GM18526 (cell line): ENCODE data around the gene SLC10A2.

Experiments used
- POLR2A ChIP-seq: IDR thresholded peaks from 3 replicates; pipeline ENCODE4 v1.6.1; 2011; ENCODE audit not compliant: insufficient read length; ENCODE audit errors: extremely low read depth

SLC10A2 gene

DNA sequence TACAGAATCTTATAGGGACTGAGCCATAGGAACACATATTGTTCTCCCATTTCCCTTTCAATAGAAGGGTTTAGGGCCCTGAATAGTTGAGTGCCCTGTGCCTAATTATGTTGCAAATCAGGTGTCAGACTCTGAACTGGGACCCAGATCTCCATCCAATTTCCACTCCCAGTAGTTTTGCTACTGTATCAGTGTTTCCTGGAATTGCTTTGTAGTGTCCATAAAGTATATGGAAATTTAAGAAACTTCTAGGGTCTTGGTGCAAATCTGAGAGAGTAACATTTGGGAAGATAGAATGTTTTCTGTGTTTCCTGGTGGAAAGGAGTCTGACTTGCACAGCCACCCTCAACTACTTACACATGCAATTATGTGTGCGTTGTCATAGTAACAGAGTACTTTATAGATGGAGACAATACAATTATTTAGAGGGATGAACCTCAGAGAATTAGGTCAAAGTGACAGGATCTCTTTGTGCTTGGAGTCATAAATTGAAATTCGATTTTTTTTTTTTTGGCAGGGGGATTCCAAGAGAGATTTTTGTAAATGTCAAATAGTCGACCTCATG, 646 bp upstream of the SLC10A2 start:
- TF ChIP-seq POLR2A = no peak

DNA sequence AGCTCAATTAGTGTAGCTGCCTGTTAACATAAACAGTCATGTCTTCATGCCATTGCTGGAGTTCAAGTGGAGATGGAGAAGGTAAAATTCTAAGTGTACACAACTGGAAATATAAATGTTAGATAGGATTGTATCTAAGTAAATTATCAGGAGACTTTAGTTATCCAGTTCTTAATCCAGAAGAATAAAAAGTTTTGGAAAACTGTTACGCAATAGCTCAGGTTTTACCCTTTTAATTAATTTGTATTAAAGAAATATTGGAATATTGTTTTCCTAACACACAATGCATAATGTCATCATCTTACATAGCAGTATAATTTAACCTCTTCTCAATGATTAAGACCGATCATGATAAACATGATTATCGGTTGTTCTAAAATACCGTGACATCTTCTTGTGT, 2.8 kb downstream of the SLC10A2 start:
- TF ChIP-seq POLR2A = no peak

DNA sequence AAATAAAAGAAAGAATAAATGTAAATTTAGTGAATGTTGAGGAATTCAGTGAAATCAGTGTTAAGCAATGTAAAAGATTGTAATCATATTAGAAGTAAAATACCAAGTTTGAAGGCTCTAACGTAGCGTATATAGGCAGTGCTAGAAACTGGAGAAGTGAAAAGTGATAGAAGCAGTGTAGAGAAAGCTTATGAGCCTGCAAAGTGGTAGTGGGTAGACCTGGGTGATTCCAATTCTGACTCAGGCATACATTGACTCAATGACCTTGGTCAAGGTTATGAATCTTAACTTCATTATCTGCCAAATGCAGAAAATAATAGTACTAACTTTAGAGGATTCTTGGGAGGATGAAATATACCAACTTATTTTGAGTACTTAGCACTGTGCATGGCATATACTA, 4.1 kb downstream of the SLC10A2 start:
- TF ChIP-seq POLR2A = no peak

DNA sequence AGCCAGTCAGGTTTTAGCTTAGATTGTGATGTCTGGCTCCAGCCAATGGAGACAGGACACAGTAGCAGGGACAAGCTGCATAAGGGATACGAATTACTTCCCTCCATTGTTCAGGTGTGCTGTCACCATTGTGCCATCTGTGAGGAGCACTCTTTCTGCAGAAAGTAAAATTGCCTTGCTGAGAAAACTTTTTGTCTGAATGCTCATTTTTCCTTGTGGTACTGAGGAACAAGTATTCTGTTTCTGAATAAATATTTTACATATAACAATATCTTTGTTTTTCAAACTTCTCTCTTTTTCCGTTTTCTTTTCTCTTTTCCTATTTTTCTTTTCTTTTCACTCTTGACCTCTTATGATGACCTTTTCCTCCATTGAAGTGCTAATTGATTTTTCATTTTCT, 10.2 kb downstream of the SLC10A2 start:
- no peak for TF ChIP-seq POLR2A

DNA sequence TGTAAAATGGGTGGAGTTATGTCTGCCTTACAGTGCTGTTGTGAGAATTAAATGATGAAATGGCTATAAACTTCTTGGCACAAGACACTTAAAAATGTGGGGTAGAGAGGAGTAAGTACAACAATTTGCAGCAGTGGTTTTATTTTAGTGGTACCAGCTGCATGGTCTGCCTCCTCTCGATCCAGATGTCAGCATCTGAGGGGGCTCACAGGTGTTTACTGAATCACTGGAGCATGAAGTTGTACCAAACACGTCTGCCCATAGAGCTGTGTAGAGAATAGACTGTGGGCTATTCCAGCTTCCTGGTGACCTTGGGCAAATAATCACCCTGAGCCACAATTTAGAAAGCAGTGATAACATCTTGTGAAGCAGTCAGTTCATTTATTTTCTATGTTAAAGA, 11.1 kb downstream of the SLC10A2 start:
- TF ChIP-seq POLR2A = no peak

DNA sequence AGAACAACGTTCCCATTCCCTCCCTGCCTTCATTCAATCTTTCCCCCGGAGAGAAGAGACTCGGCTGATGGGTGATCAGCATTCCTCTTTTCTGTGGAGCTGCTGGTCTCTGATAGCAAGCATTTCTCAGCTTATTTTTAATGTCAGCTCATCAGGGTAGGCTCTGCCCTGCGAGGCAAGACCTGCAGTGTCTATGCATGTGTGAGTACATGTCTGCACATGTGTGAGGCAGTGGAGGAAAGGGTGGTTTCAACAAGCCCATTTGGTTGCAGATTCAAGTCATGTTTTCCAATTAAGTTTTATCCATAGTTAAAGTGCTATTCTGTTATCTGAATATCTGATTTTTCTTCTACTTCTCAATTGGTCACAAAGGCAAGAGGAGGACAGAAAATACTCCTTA, 19.5 kb downstream of the SLC10A2 start:
- TF ChIP-seq POLR2A = no peak

DNA sequence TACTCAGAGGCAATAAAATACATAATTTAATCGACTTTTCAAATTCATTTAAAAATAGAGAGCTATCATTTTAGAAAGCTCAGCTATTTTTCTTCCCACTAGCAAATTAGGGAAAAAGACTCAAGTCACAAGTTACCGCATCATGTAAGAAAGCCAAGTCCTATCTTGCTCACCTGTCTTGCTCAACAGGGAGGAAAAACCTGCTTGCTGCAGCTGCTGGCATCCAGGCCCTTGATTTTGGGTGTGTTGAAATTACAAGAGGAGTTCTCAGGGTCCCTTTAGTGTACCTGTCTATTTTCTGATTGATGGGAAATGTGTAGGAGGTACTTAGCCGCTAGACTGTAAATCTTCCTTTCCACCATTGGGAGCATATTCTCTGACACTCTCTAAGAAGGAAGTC, 22.2 kb downstream of the SLC10A2 start:
- no peak for TF ChIP-seq POLR2A

DNA sequence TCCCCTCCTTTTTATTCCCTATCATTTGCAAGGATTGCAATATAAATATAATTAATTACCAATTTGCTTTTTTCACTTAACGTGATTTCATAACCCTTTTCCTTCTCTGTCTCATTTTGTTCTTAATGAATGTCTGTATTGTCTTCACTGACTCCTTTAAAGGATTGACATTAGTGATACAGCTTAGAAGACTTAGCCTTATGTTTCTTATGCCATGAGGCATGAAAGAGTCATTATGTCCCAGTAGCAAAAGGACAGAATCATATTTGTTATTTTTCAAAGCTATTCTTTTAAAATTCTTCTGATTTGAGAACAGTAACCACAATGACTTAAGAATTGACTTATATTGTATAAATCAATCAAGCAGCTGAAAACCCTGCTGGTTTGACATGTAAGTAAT, 26.2 kb downstream of the SLC10A2 start:
- no peak for TF ChIP-seq POLR2A

DNA sequence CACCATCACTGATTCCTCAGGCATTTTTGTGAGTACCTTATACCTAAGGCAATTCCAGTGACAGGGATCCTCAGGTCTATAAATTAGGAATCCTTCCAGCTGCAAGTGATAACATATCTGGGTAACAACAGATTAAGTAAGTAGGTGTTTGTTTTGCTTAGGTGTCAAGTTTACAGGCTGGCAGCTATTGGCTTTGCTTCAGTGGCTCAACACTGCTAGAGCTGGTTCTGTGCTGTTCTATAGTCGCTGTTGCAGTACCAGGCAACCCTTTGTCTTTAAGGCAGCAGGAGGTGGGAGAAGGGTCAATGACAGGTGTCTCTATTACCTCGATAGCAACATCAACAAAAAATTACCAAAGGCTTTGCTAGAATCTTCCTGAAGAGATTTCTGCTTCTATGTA, 27.0 kb downstream of the SLC10A2 start:
- no peak for TF ChIP-seq POLR2A

DNA sequence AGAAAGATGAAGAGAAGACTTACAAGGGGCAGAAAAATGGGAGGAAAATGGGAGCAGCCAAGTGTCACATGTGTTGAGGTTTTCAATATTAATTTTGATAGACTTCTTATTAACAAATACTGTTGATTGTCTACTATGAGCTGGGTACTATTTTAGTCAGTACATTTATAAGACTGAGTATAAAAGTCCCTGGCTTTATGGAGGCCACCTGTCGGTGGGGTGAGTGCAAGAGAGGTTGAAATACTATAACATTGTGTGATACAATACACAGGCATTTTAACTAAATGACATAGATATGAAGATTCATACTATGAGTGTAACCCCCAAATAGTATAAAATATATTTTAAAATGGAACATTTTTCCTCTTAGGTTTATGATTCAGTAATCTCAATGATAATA, 29.9 kb downstream of the SLC10A2 start:
- no peak for TF ChIP-seq POLR2A

DNA sequence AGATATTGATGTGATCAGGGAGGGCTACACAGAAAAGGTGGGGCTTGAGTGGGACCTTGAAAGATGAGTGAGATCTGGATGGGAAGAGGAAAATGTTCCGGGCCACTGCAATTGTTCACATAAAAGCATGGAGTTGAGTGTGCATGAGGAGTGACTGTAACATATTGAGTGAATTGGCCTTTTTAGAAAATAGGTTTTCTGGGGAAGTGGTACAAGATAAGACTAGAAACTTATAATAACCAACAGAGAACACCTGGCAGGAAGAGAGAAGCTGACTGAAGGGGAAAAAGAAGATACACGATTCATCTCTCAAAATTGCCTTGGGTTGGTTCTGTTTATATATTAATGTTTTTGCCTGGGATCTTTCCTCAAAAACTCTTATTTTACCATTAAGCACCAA, 32.2 kb downstream of the SLC10A2 start:
- no peak for TF ChIP-seq POLR2A

DNA sequence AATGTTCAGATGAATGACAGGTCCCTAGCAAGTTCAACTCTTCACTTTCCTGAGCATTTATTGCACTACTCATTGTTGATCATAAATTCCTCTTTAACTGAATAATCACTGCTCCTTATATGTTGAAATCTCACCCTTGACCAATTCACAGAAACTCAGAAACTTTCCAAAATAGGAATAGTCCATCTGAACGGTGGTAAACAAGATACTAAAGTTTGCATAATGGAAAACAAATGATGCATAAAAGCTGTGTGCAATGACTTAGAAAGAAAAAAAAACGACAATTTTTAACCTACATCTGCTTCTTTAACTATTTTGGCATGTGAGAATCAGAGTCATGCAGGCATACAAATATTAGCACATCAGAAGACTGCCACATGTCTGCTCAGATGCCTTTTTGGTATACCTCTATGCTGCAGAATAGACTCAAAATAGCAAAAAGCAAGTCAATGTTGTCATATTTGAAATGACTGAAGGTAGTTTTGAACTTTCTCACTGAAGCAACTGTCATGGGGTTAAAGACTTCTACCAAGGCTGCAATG, 34.8 kb downstream of the SLC10A2 start:
- no peak for TF ChIP-seq POLR2A

DNA sequence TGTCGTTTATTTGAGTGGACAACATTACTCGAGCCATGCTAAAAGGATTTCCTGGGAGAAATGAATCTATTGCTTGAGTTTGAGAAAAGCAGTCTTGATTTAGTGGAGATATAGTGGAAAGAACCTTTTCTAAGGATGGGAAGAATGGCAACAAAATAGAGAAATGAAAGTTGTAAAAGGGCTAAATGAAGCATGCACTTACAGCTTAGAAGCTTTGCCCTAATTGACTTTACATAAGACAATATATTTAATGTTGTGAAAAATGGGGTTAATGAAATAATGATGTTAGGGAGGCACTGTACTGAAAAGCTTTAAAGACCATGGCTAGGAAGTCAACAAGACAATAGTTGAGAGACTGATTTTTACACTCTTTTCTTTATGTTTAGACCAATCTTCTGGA, 35.4 kb downstream of the SLC10A2 start:
- no peak for TF ChIP-seq POLR2A

DNA sequence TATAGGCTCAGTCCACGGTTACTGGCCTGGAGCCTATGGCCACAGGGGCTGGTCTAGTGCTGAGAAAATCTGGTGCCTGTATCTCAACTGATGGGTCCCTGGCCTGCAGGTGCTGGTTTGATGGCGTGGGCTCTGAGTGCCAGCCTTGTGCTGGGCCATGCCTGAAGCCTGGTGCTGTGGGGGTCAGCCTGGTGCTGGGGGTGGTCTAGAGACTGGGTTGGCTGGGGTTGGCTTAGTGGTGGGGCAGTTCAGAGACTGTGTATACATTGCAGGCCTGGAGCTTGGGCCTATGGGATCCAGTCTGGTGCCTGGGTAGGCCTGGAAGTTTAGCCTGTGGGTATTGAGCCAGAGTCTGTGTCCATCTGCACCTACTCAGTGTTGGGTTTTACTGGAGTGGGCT, 36.4 kb downstream of the SLC10A2 start:
- no peak for TF ChIP-seq POLR2A

DNA sequence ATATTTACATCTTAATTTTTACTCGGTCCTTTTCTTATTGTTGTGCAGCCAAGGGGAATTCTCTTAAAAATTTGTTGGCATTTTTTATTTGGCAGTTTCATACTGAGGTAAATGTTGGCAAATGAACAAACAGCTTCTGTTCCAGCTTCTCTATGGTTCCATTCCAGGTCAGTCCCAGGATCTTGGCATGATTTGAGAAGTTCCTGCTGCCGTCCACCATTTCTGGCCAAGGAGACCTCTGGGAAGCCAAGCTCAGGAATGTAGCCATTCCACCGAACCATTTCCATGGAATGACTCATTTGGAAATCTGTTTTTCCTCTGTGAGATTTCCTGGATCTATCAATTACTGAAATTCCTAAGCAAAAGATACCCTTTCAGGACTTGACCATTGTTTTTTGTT, 43.9 kb downstream of the SLC10A2 start:
- TF ChIP-seq POLR2A = no peak

DNA sequence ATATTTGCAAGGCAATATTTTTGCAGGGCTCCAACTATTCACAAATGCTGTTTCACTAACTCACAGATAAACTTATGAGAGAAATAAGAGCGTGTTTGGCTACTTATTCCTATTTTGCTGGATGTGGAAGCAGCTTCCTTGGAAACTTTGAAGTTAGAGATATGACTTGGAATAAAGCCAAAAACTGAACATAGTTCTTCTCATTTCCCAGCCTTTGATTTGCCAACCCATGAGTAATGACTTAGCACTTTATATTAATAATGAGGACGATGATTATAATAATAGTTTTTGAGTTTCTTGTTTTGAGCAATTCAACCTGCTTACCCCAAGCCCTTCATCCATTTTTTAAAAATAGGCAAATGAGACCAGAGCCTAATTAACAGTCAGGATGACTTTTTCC, 47.7 kb downstream of the SLC10A2 start:
- TF ChIP-seq POLR2A = no peak

DNA sequence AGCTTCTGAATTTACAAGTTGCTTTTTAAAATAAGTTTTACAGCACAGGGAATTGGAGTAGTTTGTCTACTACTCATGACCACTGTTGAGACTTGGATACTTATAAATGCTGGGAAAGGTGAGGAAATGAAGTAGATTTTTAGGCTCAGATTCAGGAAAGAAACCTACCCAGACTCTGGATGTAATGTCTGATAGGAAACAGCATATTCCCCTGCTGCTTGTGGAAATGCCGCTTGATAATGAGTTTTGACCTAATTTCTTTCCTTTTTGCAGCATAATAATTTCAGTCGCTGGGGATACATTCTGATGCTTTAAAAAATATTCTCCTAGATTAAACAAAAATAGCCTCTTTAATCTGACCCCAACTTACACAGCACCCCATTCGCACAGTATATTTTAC, 53.6 kb downstream of the SLC10A2 start:
- no peak for TF ChIP-seq POLR2A
